AG20443 (cell line): ENCODE data around the gene TP73.

Experiments
- DNase-seq: peaks from one replicate; pipeline ENCODE4 v3.0.0; 2012; ENCODE audit warnings: low spot score, mixed read lengths

The TP73 gene

GRCh38 chr1:3653286-3653618 lies 936 bp downstream of the TP73 start:
- DNase-seq: no peak

GRCh38 chr1:3654549-3655281 lies 2.4 kb downstream of the TP73 start:
- no peak for DNase-seq

GRCh38 chr1:3656450-3657095 lies 4.3 kb downstream of the TP73 start:
- no peak for DNase-seq

GRCh38 chr1:3657096-3657475 lies 4.8 kb downstream of the TP73 start:
- DNase-seq: no peak

GRCh38 chr1:3657578-3658230 lies 5.4 kb downstream of the TP73 start:
- no peak for DNase-seq

- no peak for DNase-seq
Measured at GRCh38 chr1:3658231-3658615, 5.9 kb downstream of the TP73 start.

GRCh38 chr1:3659093-3659492 lies 6.8 kb downstream of the TP73 start:
- no peak for DNase-seq

GRCh38 chr1:3660704-3661103 lies 8.4 kb downstream of the TP73 start:
- DNase-seq: no peak

- DNase-seq: no peak
Measured at GRCh38 chr1:3661631-3662030, 9.3 kb downstream of the TP73 start.

GRCh38 chr1:3662080-3662671 lies 9.9 kb downstream of the TP73 start:
- DNase-seq: no peak

GRCh38 chr1:3663999-3664699 lies 11.8 kb downstream of the TP73 start:
- no peak for DNase-seq

GRCh38 chr1:3664700-3665375 lies 12.5 kb downstream of the TP73 start:
- DNase-seq: no peak

- no peak for DNase-seq
Measured at GRCh38 chr1:3668148-3668547, 15.8 kb downstream of the TP73 start.

- peak; percentile 71 for DNase-seq
Measured at GRCh38 chr1:3668585-3669300, 16.4 kb downstream of the TP73 start.

- no peak for DNase-seq
Measured at GRCh38 chr1:3669421-3669821, 17.1 kb downstream of the TP73 start.

- no peak for DNase-seq
Measured at GRCh38 chr1:3669971-3670431, 17.7 kb downstream of the TP73 start.

GRCh38 chr1:3670823-3671265 lies 18.5 kb downstream of the TP73 start:
- no peak for DNase-seq

- DNase-seq: peak; percentile 44
Measured at GRCh38 chr1:3671371-3672180, 19.3 kb downstream of the TP73 start.

- no peak for DNase-seq
Measured at GRCh38 chr1:3672231-3672970, 20.1 kb downstream of the TP73 start.
